Caco-2 (cell line): ENCODE measurements around the gene SPTBN1. TPM values are rescaled to one million over a fixed set of nuclear protein-coding genes. Genes with fewer than 3 reads are reported as not detected.

Source experiments
- BruUV-seq: library from RNA; stranded (reverse); fragments of 400-500 nt; replicated peaks from 2 replicates; lab custom pipeline; 2021; lab: Mats Ljungman, UMichigan
- CTCF ChIA-PET: fragments of 300-600 bp; sonication (Branson Sonifier 250); formaldehyde crosslinking; loops from one replicate; lab custom pipeline; 2022; ENCODE audit warnings: antibody characterized with exemption; lab: Charles Lee
- POLR2A ChIA-PET: fragments of 300-600 bp; sonication (Branson Sonifier 250); formaldehyde crosslinking; loops from one replicate; lab custom pipeline; 2022; ENCODE audit warnings: antibody characterized with exemption; lab: Charles Lee
- DNase-seq, 2 experiments: peaks; one replicate each; pipeline versions ENCODE4 v3.0.0 to v3.0.0-alpha.2; 2020 to 2022
- H3K27me3 ChIP-seq: replicated peaks from 2 replicates; pipeline ENCODE4 v1.6.0; 2011; ENCODE audit warnings: low read length; ENCODE audit not compliant: control insufficient read depth, insufficient read depth
- H3K36me3 ChIP-seq: 2 replicates; pipeline ENCODE4 v1.5.1; 2011; ENCODE audit warnings: low read length; ENCODE audit not compliant: control insufficient read depth, insufficient read depth
- H3K4me1 ChIP-seq: fragments of 250-450 bp; sonication (Bioruptor Pico); 2 replicates; pipeline ENCODE4 v1.5.1; 2020; ENCODE audit warnings: mild to moderate bottlenecking
- H3K4me3 ChIP-seq: 2 replicates; pipeline ENCODE4 v1.5.1; 2011; ENCODE audit warnings: low read depth, mild to moderate bottlenecking, control low read depth, low read length
- H3K9me3 ChIP-seq: fragments of 250-450 bp; sonication (Bioruptor Pico); 2 replicates; pipeline ENCODE4 v1.5.1; 2020; ENCODE audit warnings: mild to moderate bottlenecking, moderate library complexity
- H3K27ac Mint-ChIP-seq: one replicate; pipeline ENCODE4 v1.8.0; 2022; ENCODE audit warnings: mixed read lengths; ENCODE audit not compliant: unreplicated experiment
- H3K27me3 Mint-ChIP-seq: one replicate; pipeline ENCODE4 v1.8.0; 2022; ENCODE audit warnings: mixed read lengths; ENCODE audit not compliant: insufficient read depth, unreplicated experiment
- H3K36me3 Mint-ChIP-seq: one replicate; pipeline ENCODE4 v1.8.0; 2022; ENCODE audit warnings: mild to moderate bottlenecking, mixed read lengths; ENCODE audit not compliant: insufficient read depth, unreplicated experiment
- H3K4me1 Mint-ChIP-seq: one replicate; pipeline ENCODE4 v1.8.0; 2022; ENCODE audit warnings: low read depth, mixed read lengths; ENCODE audit not compliant: unreplicated experiment
- H3K4me3 Mint-ChIP-seq: one replicate; pipeline ENCODE4 v1.8.0; 2022; ENCODE audit warnings: mild to moderate bottlenecking, moderate library complexity, mixed read lengths; ENCODE audit not compliant: unreplicated experiment
- H3K9me3 Mint-ChIP-seq: one replicate; pipeline ENCODE4 v1.8.0; 2022; ENCODE audit warnings: mixed read lengths; ENCODE audit not compliant: unreplicated experiment
- CTCF ChIP-seq, 2 experiments: fragments of 200-600 bp in 1 of 2; IDR thresholded peaks; 1 replicate in 1 of 2; 2 replicates in 1 of 2; pipeline versions ENCODE4 v1.5.1 to v1.8.0; 2011 to 2022; ENCODE audit warnings: antibody characterized with exemption in 1 of 2, control low read depth in 1 of 2, inconsistent platforms in 1 of 2, low read depth in 1 of 2, low read length in 1 of 2, mild to moderate bottlenecking in 1 of 2, moderate library complexity in 1 of 2; ENCODE audit not compliant: insufficient read depth in 1 of 2, severe bottlenecking in 1 of 2, unreplicated experiment in 1 of 2
- intact Hi-C: fragments of 100-400 bp; cut with micrococcal nuclease; formaldehyde crosslinking; loops from one replicate; pipeline ENCODE4 v1.10.0; 2022; ENCODE audit not compliant: unreplicated experiment
- total RNA-seq: library from RNA; stranded (reverse); gene quantifications from 2 replicates; pipeline ENCODE4 v1.2.3, GENCODE V29; 2022

Gene SPTBN1
- total RNA-seq, 1 experiment from 2014 or later, result 361 TPM

- H3K4me3 Mint-ChIP-seq, result no peak overlapping the region
- TF ChIP-seq CTCF (IDR thresholded peaks at IDR 0.05; ENCODE audit: insufficient read depth in 1 of 2, low read depth in 1 of 2, low read length in 1 of 2, severe bottlenecking in 1 of 2, unreplicated experiment in 1 of 2), result no peak
These were observed 157.3 kb downstream of the SPTBN1 start for GRCh38 chr2:54613386-54613785.

GRCh38 chr2:54613794-54614257 is 157.7 kb downstream of the SPTBN1 start:
- CTCF ChIA-PET, result no interaction called here

More at GRCh38 chr2:54613386-54613785, 157.3 kb downstream of the SPTBN1 start:
- Histone ChIP-seq H3K4me1 (peaks cover 11% of the 10 kb centered on the region), H3K27me3 (no peaks in the 10 kb centered on the region), H3K9me3 (no peaks in the 10 kb centered on the region), H3K36me3 (peaks cover 6% of the 10 kb centered on the region), H3K4me3 (no peak overlapping the region)
- Mint-ChIP-seq H3K9me3 (peaks cover 2% of the 10 kb centered on the region), H3K27me3 (no peaks in the 10 kb centered on the region), H3K36me3 (peaks cover 84% of the 10 kb centered on the region), H3K27ac (no peak overlapping the region), H3K4me1 (peaks cover 25% of the 10 kb centered on the region)
- TSS peak; percentile 7 for BruUV-seq
- intact Hi-C loops, result no loop called here
- POLR2A ChIA-PET, result no interaction called here
- no peak for DNase-seq
- CTCF ChIA-PET, result no interaction called here

GRCh38 chr2:54614819-54615218 is 158.7 kb downstream of the SPTBN1 start:
- TF ChIP-seq CTCF (IDR thresholded peaks at IDR 0.05; ENCODE audit: insufficient read depth in 1 of 2, low read depth in 1 of 2, low read length in 1 of 2, severe bottlenecking in 1 of 2, unreplicated experiment in 1 of 2), result no peak
- H3K4me1 Mint-ChIP-seq, result peaks cover 11% of the 10 kb centered on the region
- DNase-seq, result no peak
- H3K4me3 Mint-ChIP-seq, result no peak overlapping the region
- intact Hi-C loops, result no loop called here
- H3K36me3 Mint-ChIP-seq, result peaks cover 88% of the 10 kb centered on the region
- Histone ChIP-seq H3K9me3 (no peaks in the 10 kb centered on the region), H3K4me1 (peaks cover 4% of the 10 kb centered on the region), H3K27me3 (no peaks in the 10 kb centered on the region), H3K36me3 (peaks cover 9% of the 10 kb centered on the region), H3K4me3 (no peak overlapping the region)
- no peaks in the 10 kb centered on the region for H3K27me3 Mint-ChIP-seq
- no peaks in the 10 kb centered on the region for H3K9me3 Mint-ChIP-seq
- no TSS peak for BruUV-seq
- ChIA-PET POLR2A (no interaction called here), CTCF (interaction anchor here (0.6 kb wide), 1 partner anchor 811 kb away, joined by 3 read pairs; no protein-coding TSS in a partner anchor)
- H3K27ac Mint-ChIP-seq, result no peak overlapping the region

More at GRCh38 chr2:54613794-54614257, 157.7 kb downstream of the SPTBN1 start:
- DNase-seq, result no peak
- H3K9me3 ChIP-seq, result no peaks in the 10 kb centered on the region
- no peaks in the 10 kb centered on the region for H3K27me3 ChIP-seq
- peaks cover 8% of the 10 kb centered on the region for H3K36me3 ChIP-seq
- H3K4me1 ChIP-seq, result peaks cover 11% of the 10 kb centered on the region
- no peak overlapping the region for H3K4me3 Mint-ChIP-seq
- peaks cover 85% of the 10 kb centered on the region for H3K36me3 Mint-ChIP-seq
- H3K4me3 ChIP-seq, result no peak overlapping the region
- POLR2A ChIA-PET, result no interaction called here
- H3K27ac Mint-ChIP-seq, result no peak overlapping the region
- no peaks in the 10 kb centered on the region for H3K27me3 Mint-ChIP-seq
- no TSS peak for BruUV-seq
- no peak for TF ChIP-seq CTCF (IDR thresholded peaks at IDR 0.05; ENCODE audit: insufficient read depth in 1 of 2, low read depth in 1 of 2, low read length in 1 of 2, severe bottlenecking in 1 of 2, unreplicated experiment in 1 of 2)
- intact Hi-C loops, result no loop called here
- no peaks in the 10 kb centered on the region for H3K9me3 Mint-ChIP-seq
- H3K4me1 Mint-ChIP-seq, result peaks cover 20% of the 10 kb centered on the region
